Suprapubic skin (tissue), 3 donors: ENCODE data around the gene NPC1.
"Not testable (repeated sequence)": the region's sequence is repeated elsewhere in the genome, so short reads cannot be mapped to it uniquely, and the experiment has no call there.

Experiments
- CTCF ChIP-seq, 2 donors: fragments of 200-600 bp in 1 of 2; fragments of 450-650 bp in 1 of 2; sonication (generic) in 1 of 2; IDR thresholded peaks; one replicate each; pipeline ENCODE4 v1.5.1; 2016 to 2019; ENCODE audit warnings: antibody characterized with exemption in 2 of 2, mild to moderate bottlenecking in 1 of 2, moderate library complexity in 1 of 2
- EP300 ChIP-seq: sonication (generic); formaldehyde crosslinking; IDR thresholded peaks from one replicate; pipeline ENCODE4 v1.6.1; 2017; ENCODE audit warnings: antibody characterized with exemption
- POLR2A ChIP-seq, 2 donors: fragments of 450-650 bp; IDR thresholded peaks; one replicate each; pipeline ENCODE4 v1.6.1; 2017; ENCODE audit warnings: antibody characterized with exemption in 2 of 2, mild to moderate bottlenecking in 2 of 2, moderate library complexity in 2 of 2

GRCh38 chr18:23577521-23577920 is 8.8 kb downstream of the NPC1 start:
- not testable (repeated sequence) for TF ChIP-seq POLR2A (IDR thresholded peaks at IDR 0.05); CTCF (IDR thresholded peaks at IDR 0.05); EP300
